Effector CD4-positive, alpha-beta T cell (primary cell): Measurements from ENCODE around the gene SLC35G4. TPM values are rescaled to one million over a fixed set of nuclear protein-coding genes. Genes with fewer than 3 reads are reported as not detected.
"Not testable (repeated sequence)": the region's sequence is repeated elsewhere in the genome, so short reads cannot be mapped to it uniquely, and the experiment has no call there.

Experiments
- DNase-seq: peaks from one replicate; pipeline ENCODE4 v3.0.0-alpha.2; 2020
- total RNA-seq: gene quantifications from one replicate; lab custom pipeline; 2026; lab: John Stamatoyannopoulos, UW

Gene SLC35G4
- not detected for total RNA-seq

DNA sequence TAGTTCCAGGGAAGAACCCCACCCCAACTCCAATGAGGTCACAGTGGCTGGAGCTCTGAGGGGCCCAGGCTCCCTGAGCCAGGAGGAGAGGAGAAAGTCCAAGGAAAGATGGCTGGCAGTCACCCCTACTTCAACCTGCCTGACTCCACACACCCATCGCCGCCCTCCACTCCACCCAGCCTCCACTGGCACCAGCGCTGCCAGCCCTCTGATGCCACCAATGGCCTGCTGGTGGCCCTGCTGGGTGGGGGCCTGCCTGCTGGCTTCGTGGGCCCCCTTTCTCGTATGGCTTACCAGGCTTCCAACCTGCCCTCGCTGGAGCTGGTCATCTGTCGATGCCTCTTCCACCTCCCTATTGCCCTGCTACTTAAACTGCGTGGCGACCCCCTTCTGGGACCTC, at the start of gene SLC35G4:
Gene SLC35G4, plus strand, starts transcription at position 109 of the 400 bp plus-strand sequence. Its CDS starts 0 bp downstream, at position 109.
- DNase-seq = not testable (repeated sequence)

GRCh38 chr18:11561293-11561692, 48.1 kb upstream of the SLC35G4 start:
- no peak for DNase-seq

- no peak for DNase-seq
Observed at GRCh38 chr18:11565716-11566115, 43.7 kb upstream of the SLC35G4 start.

GRCh38 chr18:11566236-11566965, 43.0 kb upstream of the SLC35G4 start:
- no peak for DNase-seq

- DNase-seq = no peak
Observed at GRCh38 chr18:11567396-11567795, 42.0 kb upstream of the SLC35G4 start.

DNA sequence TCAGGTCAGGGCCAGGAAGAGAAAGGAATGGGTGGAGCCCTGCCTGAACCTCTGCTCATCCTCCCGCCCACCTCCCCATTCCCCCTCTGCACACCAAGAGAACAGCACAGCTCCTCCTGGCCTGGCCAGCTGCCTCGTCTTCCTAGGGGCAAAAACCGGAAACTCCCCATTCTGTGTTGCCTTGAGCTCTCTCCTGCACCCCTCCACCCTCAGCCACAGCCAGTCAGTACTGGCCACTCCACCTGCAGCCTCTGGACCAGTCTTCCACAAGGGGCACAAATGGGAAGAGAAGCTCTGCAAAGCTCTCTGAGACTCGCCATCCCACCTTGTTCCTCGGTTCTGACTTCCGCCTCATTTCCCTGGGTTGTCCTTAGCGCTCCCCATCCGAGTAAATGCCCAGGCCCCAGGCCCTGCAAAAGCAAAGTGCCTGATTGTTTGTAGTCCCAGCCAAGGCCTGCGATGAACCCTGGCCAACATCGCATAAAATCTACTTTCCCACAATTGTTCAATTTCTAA, 39.3 kb upstream of the SLC35G4 start:
- DNase-seq = no peak

- DNase-seq = no peak
Observed at GRCh38 chr18:11570769-11571412, 38.5 kb upstream of the SLC35G4 start.

DNA sequence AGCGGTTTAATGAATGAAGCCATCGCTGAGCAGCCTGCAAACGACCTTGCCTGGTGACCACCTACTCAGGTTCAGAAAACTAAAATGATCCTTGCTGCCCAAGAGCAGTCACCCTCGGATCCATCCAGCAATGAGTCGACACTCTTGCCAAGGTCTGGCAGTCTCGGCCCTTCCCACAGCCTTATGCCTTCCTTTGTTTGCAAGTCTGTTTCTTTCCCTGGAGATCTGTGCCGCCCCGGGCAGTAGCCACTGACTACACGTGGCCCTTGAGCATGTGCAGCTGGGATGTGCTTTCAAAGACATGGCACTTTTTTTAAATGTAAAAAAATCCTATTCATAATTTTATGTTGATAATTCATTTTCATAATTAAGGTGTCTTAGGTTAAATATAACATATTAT, 37.2 kb upstream of the SLC35G4 start:
- DNase-seq = no peak

DNA sequence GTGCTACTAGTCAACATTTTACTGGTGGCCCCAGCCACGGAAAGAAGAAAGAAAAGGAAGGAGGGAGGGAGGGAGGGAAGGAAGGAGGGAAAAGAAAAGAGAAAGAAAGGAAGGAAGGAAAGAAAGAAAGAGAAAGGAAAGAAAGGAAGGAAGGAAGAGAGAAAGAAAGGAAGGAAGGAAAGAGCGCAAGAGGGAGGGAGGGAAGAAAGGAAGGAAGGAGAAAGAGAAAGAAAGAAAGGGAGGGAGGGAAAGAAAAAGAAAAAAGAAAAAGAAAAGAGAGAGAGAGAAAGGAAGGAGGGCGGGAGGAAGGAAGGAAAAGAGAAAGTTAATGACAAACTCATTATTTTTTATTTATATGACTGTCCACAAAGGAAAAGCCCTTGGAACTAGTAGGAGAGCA, 34.9 kb upstream of the SLC35G4 start:
- no peak for DNase-seq

- DNase-seq = no peak
Observed at GRCh38 chr18:11577271-11578112, 31.9 kb upstream of the SLC35G4 start.

GRCh38 chr18:11578799-11579198, 30.6 kb upstream of the SLC35G4 start:
- no peak for DNase-seq

DNA sequence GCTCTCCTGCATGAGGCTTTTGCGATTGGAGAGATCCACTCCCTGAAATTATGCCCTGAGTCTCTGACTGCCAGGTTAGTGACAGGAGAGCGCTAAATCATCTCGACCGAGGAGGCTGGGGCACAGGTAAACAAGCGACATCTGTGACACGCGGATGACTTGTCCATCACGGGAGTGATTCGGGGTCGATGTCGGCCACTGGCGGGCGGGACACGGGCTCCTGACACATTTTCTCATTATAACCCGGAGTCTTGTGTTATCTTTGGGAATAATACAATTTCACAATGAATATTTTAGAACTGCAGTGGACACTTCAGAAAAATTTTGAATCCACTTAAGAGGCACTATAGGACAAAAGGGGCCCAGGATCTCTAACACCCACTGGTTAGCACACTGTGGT, 29.5 kb upstream of the SLC35G4 start:
- no peak for DNase-seq

DNA sequence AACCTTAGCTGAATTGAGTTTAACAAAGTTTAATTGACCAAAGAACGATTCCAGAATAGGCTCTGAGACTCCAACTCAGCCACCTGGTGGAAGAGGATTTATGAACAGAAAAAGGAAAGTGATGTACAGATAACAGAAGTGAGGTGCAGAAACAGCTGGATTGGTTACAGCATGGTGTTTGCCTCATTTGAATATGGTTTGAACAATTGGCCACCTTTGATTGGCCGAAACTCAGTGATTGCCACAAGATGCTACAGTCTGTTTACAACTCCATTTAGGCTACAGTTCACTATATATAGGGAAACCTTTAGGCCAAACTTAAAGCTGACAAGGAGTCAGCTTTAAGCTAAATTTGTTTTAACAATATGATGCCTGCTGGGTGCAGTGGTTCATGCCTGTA, 28.1 kb upstream of the SLC35G4 start:
- no peak for DNase-seq

- DNase-seq = no peak
Observed at GRCh38 chr18:11585596-11585995, 23.8 kb upstream of the SLC35G4 start.

GRCh38 chr18:11586896-11587295, 22.5 kb upstream of the SLC35G4 start:
- no peak for DNase-seq

DNA sequence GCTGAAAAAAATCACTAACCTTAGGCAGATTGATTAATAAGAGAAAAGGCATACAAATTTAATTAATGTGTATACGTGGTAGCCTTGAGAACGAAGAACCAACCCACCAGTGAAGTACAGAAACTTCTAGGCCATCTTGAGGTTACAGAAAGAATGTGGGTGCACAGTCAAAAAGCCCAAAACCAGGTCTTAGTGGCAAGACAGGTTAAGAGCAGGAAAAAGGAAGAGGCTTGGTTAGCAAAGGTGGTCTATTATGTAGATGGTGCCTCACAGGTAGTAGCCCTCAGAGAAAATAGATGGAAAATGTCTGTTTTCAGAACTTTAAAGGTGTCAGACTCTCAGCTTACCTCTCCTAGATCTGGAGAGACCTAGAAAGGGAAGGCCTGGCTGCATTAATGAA, 22.0 kb upstream of the SLC35G4 start:
- no peak for DNase-seq

GRCh38 chr18:11587846-11588245, 21.6 kb upstream of the SLC35G4 start:
- DNase-seq = no peak

DNA sequence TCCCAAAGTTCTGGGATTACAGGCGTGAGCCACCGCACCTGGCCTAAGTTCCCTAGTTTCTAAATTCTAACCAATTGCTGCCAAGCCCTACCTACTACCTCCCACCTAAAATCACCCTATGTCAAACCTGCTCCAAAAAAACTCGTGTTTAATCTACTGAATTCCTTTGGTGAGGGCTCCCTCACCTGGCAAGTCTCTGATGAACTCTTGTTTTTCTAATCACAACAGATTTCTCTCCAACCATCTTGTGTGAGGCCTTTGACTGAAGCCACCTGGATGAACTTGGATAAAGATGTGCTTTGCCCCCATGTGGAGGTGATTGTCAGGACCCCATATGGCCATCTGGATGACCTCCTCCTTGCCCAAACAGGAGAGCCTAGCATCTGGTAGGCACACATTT, 17.4 kb upstream of the SLC35G4 start:
- no peak for DNase-seq

DNA sequence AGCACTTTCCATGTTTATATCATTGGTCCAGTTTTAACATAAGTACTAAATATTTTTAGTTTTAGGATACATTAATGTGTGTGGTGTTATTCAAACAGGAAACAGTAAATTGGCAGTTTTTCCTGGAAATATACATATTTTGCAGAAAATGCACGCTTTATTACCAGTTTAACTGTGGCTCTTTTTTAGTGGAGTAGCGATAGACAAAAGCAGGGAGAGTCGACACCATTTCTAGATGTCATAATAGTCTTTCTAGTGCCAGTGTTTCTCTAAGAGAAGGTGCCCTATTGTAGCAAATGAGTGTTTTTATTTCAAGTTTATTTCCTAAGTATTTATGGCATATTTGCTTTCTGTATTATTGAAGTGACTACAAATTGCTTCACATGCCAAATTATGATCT, 9.1 kb upstream of the SLC35G4 start:
- no peak for DNase-seq

- no peak for DNase-seq
Observed at GRCh38 chr18:11607906-11608305, 1.5 kb upstream of the SLC35G4 start.

DNA sequence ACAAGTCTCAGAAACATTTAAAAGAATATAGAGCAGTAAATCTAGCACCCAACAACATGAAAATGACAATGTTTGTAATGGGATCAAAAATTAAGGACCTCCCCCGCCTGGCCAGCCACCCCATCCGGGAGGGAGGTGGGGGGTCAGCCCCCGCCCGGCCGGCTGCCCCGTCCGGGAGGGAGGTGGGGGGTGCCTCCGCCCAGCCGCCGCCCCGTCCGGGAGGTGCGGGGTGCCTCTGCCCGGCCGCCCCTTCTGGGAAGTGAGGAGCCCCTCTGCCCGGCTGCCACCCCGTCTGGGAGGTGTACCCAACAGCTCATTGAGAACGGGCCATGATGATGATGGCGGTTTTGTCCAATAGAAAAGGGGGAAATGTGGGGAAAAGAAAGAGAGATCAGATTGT, 778 bp upstream of the SLC35G4 start:
- DNase-seq = not testable (repeated sequence)

GRCh38 chr18:11613073-11613472, 3.7 kb downstream of the SLC35G4 start:
- not testable (repeated sequence) for DNase-seq

DNA sequence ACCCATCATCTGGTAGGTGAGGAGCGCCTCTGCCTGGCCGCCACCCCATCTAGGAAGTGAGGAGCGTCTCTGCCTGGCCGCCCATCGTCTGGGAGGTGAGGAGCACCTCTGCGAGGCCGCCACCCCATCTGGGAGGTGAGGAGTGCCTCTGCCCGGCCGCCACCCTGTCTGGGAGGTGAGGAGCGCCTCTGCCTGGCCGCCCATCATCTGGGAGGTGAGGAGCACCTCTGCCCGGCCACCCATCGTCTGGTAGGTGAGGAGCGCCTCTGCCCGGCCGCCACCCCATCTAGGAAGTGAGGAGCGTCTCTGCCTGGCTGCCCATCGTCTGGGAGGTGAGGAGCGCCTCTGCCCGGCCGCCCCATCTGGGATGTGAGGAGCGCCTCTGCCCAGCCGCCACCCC, 4.2 kb downstream of the SLC35G4 start:
- DNase-seq = not testable (repeated sequence)
